HG03103 (cell line): ENCODE results near the gene SEMA5A.

Source experiments
- ATAC-seq: cut with Tn5 transposase; IDR thresholded peaks from one replicate; pipeline ENCODE4 v1.9.1; 2021; ENCODE audit warnings: low read depth; ENCODE audit not compliant: unreplicated experiment

The SEMA5A gene

DNA sequence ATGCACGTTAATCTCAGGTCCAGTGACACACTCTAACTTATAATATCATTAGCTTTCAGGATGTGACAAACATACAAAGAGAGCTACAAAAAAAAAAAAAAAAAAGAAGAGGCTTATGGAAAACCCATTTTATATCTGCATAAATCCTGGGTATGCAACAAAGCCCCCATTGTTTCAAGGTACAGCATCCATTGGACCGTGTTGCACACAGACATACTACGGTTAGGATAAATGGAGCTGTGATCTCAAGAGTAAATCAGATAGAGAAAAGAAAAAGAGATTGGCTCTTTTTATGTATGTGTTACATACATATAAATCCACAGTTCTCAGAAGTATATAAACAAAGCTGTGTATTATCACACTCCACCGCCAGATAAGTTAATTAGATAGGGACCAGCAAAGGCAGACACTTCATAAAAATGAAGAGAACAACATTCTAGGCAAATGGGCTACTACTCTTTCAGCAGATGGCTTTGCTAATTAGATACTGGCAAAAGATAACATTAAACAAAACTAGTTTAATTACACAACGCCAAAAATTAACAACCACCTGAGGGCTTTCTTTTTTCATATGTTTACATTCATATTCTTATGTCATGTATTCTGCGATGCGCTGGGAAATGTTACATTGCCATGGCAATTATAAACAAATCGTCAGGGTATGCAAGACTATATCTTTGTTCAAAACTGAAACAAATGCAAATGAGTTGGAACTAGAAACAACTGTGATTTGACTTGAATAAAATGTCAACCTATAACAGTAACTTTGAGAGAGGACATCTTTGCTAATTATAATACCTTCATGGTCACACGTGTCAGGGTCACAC, 304.2 kb downstream of the SEMA5A start:
- no peak for ATAC-seq

DNA sequence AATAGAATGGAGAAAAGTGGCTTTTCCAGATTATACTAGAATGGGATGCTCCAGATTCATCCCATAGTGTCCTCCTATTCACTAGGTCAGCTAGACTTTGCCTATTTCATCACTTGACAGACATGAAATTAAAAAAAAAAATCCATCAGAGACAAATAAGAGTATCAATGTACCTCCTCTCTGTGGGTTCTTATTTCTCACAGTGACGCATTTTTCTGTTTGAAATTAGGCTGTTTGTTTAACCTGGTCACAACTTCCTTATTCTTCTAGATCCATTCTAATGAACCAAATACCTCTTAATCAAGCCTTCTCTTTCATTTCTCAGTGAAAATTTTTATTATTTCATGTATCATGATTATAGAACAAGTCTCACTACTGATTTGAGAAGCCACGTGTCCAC, 305.4 kb downstream of the SEMA5A start:
- no peak for ATAC-seq

DNA sequence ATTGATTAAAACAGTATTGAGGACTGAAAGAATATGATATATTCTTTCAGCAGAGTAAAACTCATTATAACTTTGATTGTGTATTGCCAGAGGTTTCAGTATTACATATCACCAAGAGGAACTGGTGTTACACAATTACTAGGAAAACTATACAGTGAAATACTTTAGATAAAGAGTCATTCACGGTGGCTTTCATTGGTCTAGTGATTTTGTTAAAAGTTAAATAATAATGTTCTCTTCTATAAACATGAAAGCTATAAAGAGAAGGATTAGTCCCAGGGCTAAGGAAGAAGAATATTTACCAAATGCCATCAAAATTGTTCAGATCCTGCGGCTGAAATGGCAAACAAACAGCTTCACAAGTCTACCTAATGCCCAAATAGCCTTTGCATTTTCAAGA, 306.2 kb downstream of the SEMA5A start:
- no peak for ATAC-seq

DNA sequence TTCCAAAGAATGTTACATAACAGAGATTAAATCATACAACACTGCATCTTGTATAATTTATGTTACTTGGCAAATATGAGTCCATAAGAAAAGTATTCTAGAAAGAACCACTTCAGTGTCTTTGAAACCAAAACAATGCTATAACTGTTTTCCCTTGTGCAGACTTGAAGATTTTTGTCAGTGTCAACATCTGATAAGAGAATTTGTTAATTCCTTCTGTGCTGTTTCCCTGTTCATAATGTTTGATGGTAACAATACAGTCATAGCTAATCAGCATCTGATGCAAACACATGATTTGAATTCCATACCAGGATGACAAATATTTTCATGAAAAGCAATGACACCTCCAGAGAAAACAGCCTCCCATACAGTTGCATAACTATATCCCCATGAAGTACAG, 306.8 kb downstream of the SEMA5A start:
- no peak for ATAC-seq

DNA sequence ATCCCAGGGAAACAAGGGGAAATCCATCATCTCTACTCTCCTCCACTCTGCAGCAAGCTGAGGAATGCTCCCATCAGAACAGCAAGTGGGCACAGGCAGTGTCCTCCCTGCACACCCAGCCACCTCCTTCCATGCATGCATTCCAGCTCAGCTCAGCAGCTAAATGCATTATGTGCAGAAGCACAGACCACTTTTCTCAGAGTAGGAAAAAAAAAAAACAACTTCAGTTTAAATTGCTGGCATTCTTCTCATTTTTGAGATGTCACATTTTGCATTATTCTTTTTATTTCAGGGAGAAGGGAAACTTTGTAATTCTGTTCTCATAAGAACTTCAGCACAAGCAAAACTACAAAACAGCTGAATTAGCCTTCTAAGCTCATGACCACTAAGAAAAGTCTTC, 312.2 kb downstream of the SEMA5A start:
- ATAC-seq = no peak

DNA sequence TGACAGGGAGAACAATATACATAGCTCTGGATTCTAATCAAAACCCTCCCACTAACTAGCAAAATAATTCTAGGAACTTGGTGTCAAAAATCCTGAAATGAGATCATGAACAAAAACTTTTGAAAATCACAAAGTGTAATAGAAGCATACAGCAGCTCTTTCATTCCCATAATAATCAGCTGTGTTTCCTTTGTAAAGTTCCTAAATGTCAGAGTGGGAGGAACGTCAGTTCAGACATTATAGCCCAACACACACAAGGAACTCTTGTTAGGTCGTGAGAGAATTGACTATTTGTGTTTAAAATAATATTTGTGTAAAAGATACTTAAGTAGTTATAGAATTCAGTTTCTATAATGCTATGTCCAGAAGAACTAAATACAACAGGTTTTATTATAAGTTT, 312.8 kb downstream of the SEMA5A start:
- no peak for ATAC-seq

DNA sequence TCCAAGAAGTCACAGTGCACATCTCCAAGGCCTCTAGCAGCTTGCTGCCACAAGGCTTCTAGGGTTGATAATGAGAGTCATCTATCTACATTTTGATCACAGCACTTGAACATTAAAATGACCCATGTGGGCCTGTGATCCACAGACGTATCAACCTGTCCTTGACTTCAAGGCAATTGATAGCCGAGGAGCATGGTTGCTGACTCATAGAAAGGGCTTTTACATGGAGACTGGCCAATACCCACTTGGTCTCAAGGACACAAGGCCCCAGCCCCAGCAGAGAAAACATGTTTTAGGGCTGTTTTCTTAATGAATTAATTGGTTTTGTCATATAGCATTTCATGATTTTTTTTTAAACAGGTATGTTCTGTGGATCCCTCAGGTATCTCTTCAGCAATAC, 314.0 kb downstream of the SEMA5A start:
- ATAC-seq = no peak

DNA sequence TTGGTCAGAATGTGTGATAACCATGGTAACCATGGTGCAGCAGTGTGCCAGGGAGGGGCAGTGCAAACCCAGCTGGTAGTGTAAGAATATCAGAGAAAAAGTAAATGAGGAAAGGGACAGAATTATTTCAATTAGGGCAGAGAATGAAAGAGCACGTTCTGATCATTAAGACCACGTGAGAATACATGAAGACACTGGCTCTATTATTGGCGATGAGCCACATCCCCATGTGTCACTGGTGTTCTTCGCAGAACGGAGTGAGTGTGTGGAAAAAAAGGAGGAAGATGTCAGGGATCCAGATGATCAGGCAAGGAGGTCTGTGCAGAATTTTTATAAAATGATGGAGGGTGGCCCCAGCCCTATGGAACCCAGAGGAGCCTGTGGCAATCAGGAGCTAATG, 315.5 kb downstream of the SEMA5A start:
- ATAC-seq = no peak

DNA sequence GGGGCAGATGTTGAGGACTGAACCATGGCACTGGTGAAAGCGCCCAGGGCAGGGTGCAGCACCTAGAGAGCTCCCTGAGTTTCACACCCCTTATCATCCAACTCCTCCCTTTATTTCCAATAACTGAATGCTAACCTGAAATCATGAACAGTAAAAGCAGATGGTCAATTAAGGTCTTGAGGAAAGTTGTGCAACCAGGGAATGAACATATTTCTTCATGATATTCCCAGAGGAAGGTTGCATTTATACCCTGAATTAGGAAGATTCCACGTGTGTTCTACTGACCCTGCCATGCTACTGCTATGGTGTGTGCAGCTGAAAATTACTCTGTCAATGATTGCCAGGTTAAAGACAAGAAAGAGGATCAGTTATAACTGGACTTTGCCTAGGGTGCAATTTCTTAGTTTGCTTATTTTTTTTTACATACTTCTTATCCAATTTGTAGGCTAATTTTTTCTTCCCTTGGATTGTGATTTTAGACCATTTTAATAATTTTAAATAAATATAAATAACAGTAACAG, 319.8 kb downstream of the SEMA5A start:
- ATAC-seq = no peak

DNA sequence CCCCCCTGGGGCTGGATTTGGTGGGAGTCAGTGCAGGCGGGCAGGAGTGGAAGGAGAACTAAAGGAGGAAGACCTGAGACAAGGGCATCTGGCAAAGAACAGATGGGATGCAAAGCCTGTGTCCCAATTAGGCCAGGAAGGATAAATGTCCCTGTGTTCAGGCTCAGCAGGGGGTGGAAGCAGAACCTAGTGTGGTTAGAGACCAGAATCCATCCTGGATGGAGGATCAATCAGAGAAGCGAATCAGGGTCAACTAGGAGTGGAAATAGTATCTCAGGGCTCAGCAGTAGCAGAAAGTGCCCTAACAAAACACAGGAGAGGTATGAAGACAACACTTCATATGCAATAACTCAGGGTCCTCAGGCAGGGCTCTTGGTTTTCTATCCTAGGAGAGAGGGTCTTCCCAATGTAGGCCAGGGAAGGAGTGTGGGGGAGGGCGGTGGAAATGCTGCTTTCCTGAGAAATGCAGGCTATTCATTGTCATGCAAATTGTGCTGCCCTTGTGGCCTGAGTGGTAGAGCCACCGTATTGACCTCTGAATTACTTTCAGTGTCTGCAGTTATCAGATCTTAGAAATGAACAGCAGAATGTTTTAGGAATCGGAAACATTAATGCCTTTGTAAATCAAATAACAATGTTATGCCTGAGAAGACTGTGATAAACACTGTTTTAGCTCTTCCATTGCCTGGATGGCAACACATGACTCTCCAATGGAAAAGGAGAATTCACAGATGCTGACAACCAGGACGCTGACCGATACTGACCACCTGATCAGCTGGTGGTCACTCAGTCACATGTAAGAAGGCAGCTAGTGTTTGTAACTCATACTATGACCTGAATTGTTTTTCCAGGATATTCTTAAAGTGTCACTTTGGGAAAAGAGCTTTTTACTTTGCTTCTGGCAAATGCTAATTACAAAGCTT, 323.6 kb downstream of the SEMA5A start:
- ATAC-seq = no peak

DNA sequence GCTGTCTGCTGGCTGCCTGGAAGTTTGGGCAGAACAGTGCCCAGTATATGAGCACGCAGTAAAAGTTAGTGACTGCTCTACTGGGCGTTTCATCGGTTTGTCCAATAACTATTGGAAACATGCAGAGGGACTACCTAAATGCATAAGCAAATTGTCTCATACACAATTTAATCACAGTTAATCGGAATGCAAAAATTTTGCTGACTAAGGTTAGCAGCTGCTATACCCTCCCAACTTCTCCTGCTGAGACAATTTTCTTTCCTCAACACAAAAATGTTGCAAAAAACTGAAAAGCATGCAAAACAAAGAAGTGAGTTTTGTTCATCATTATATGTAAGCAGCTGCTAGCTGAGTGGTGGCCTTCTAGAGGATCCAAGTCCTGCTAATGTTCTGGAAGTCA, 327.5 kb downstream of the SEMA5A start:
- ATAC-seq = no peak

DNA sequence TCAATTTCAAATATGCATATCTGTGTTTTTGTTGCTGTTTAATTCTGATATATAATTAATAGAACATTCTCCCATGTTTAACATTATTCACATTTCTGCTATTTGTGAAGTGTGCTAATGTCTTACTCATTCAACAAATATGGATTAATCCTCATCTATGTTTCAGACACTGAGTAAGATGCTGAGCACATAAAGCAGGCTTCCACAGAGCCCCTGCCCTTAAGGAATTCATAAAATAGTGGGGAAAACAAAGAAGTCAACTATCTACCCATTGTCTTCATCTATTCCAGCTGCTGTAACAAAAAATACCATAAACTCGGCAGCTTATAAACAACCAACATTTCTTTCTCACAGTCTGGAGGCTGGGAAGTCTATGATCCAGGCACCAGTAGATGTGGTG, 333.3 kb downstream of the SEMA5A start:
- no peak for ATAC-seq

DNA sequence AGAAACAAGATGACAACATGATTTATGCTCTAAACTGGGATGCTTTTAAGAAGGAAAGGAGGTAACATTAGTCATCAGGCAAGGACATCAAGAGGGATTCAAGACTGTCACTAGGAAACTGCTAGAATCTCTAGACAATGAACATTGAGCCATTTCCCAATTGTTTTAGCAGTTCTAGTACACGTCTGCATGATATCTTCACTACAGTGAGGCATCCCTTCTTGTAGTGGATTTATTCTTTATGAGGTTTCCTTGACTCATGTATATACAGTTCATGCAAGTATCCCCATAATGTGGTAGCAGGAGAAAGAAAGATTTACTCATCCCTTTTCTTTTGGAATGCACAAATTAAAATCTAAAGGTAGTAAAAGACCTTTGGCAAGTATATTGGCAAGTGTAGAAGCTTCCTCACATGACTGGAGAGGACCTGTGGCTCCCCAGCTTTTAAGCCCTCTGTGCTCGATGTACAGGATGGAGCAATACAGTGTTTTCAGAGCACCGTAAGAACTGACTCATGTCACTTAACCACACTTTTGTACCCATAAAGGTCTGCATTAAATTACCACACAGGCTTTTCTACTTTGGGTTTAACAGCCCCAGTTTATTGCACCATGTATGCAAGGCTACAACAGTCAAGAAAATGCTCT, 335.9 kb downstream of the SEMA5A start:
- no peak for ATAC-seq

DNA sequence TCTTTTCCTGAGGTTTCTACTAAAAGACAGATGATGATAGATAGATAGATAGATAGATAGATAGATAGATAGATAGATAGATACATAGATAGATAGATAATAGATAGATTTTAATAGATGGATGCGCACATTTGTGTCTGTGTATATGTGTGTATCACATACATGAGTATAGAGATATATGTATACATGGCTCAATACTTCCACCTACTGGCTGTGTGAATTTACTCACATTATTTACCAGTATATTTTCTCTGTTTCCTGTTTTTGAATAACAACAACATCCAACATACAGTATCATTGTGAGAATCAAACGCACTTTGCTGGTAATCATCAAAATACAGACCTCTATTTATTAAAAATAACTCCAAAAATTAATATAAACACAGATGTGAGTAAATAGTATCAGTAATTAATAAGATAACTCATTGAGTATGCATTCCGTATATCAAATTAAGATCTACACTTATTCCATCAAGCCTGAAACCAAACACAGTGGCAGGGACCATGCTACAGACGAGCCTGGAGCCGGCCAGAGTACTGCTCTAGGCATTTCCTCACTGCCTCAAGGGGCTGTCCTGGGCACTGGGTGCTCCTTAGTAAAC, 338.0 kb downstream of the SEMA5A start:
- ATAC-seq = peak; percentile 82

DNA sequence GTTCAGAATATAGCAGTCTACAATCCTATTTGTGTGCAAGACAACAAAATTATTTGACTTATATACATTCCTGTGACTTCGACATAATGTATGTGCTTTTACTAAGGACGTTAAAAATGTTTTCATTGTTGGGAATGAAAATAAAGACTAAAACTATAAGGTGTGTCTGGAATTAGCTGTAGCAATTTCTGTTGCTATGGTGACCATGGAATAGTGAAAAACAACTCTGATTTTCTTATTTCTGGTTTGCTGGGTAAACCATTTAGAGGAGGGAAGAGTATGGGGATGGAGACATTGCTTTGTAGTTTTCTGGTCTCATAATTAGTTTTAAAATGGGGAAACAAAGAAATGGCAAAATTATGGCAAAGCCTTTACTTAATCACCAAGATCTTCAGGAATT, 343.2 kb downstream of the SEMA5A start:
- no peak for ATAC-seq

DNA sequence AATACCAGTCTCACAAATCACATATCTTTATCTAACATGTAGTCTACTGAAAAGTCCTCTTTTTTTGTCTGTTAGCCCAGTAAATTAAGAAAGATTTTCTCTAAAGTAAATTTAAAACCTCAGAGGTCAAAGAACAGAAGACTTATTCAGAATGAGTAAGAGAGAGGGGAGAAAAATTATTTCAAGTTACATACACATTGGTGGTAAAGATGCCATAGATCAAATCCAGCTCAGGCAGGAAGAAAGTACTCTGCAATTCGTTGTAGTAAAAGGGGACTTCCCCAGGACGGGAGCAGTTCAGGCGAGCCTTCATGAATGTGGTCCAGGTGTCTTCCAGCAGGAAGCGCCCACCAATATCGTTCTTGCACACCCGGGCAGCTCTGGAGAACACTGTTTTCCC, 344.1 kb downstream of the SEMA5A start:
- ATAC-seq = no peak

DNA sequence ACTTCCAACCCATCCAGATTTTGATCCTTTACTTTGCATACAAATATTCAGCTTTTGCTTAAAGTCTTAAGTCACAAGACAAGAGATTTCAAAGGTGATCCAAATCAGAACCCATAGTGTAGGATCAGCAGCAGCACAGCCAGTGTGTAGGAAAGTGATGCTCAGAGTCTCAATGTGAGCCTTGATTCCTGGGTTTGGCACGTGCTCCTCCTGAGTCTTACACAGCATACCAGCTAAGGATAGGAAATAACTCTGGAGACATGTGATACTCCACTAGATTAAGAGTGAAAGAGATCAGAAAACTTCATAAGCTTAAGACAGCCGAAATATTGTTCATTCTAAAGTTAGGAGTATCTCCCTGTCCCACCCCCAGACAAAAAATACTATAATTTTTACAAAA, 344.9 kb downstream of the SEMA5A start:
- no peak for ATAC-seq

DNA sequence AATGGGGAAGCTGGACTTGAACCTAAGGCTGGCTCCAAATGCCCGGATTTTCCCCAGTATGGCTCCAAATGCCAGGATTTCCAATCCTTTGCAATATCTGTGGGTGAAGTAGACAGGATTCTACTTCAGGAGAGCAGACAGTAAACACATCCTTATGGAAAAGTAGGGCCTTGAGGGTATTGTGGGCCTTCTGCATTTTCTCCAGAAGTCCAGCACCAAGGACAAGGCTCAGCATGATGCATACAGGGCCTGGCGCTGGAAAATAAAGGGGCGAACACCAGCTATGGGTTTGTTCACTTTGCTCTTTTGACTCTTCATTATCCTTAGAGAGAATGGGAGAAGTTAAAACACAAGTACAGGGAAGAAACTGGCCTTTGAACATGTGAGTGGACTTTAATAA, 347.5 kb downstream of the SEMA5A start:
- ATAC-seq = no peak

DNA sequence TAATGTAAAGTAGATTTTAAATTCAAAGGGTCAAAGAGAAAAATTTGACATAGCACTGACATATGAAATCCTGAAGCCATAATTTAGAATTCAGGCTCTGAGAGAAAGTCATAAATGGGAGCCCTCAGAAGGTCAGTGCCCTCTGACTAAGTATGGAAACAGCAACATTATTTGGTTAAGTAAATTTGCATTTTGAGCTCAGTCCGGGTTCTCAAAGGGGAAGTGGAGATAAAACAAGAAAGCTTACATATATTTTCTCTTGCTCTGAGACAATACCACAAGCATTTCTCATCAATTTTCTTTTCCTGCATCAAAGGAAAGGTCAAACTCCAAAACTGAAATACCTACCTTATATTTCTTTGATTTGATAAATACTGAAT, 348.0 kb downstream of the SEMA5A start:
- ATAC-seq = peak; percentile 87

DNA sequence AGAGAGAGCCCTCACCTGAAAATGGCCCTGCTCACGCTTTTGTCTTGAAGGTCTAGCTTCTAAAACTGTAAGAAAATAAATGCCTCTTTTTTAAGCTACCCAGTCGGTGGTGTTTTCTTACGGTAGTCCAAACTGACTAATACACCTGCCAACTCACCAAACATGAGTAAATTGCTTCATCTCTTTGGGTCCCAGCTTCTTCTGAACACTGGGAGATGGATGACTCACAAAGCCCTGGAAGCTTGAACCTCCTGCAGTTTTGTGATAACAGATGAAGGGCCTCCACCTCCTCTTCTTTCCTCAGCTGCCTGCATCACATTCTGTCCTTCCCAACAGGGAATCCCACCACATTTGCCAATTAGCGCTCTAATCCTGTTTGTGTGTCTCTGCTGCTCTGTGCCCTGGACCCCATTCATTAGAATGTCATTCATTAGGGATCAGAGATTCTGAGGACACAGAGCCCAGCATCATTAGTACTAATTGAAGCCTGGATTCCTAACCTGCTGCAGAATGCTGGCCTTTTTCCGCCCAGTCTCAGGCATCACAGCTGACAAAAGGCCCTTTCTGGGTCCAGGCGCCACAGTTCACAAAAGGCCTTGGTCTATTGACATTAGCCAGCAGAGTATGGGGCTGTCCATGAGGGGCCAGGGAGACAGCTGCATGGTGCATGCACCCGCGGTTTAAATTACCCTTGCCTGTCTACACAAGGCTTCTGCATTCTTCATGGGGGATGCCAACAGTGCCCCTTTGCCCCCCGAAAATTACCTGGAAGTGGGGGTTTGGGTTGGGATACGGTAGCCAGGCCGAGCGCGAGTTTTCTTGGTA, 349.3 kb downstream of the SEMA5A start:
- ATAC-seq = no peak
